ENCODE results near the gene FSTL4.

FSTL4 gene

DNA sequence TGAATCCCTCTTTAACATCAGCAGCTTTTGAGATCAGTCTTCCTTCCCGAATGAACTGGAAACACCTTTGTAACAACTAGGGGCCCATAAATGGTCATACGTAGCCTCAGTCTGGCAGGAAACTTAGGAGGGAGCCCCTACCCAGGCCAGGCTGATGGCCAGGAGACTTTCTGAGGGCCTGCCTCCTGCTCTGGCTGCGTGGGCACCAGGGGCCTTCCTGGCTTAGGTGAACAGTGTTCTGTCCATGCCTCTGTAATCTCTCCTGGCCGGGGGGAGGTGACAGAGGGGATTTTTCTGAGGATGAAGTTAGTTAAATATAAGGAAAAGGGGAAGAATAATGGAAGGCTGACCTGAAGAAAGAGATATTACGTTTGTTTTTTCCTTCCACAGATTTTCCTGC is 843 bp upstream of the FSTL4 start:
- no peak for DNase-seq
- in situ Hi-C loops (cut with HindIII; ENCODE audit: low pct_ligation_motif_present, low pct_unique_long_range_greater_than_20kb, low sequenced_read_pairs): no loop called here

- in situ Hi-C loops (cut with HindIII; ENCODE audit: low pct_ligation_motif_present, low pct_unique_long_range_greater_than_20kb, low sequenced_read_pairs): no loop called here
- DNase-seq: no peak
These were observed 738 bp downstream of the FSTL4 start for GRCh38 chr5:133611357-133612248.

- peak; percentile 69 for DNase-seq
- in situ Hi-C loops (cut with HindIII; ENCODE audit: low pct_ligation_motif_present, low pct_unique_long_range_greater_than_20kb, low sequenced_read_pairs): no loop called here
These were observed 1.6 kb downstream of the FSTL4 start for GRCh38 chr5:133610489-133611356.

- in situ Hi-C loops (cut with HindIII; ENCODE audit: low pct_ligation_motif_present, low pct_unique_long_range_greater_than_20kb, low sequenced_read_pairs): no loop called here
- DNase-seq: no peak
These were observed 4.9 kb downstream of the FSTL4 start for GRCh38 chr5:133607451-133607850.

- in situ Hi-C loops (cut with HindIII; ENCODE audit: low pct_ligation_motif_present, low pct_unique_long_range_greater_than_20kb, low sequenced_read_pairs): no loop called here
- DNase-seq: no peak
These were observed 5.5 kb downstream of the FSTL4 start for GRCh38 chr5:133606835-133607234.

- no peak for DNase-seq
These were observed 7.0 kb downstream of the FSTL4 start for GRCh38 chr5:133605323-133605722.

GRCh38 chr5:133603711-133604110 is 8.6 kb downstream of the FSTL4 start:
- in situ Hi-C loops (cut with HindIII; ENCODE audit: low pct_ligation_motif_present, low pct_unique_long_range_greater_than_20kb, low sequenced_read_pairs): no loop called here
- DNase-seq: no peak

More at GRCh38 chr5:133605323-133605722, 7.0 kb downstream of the FSTL4 start:
- in situ Hi-C loops (cut with HindIII; ENCODE audit: low pct_ligation_motif_present, low pct_unique_long_range_greater_than_20kb, low sequenced_read_pairs): no loop called here

- no peak for DNase-seq
- in situ Hi-C loops (cut with HindIII; ENCODE audit: low pct_ligation_motif_present, low pct_unique_long_range_greater_than_20kb, low sequenced_read_pairs): no loop called here
These were observed 9.4 kb downstream of the FSTL4 start for GRCh38 chr5:133602835-133603380.

- in situ Hi-C loops (cut with HindIII; ENCODE audit: low pct_ligation_motif_present, low pct_unique_long_range_greater_than_20kb, low sequenced_read_pairs): no loop called here
- no peak for DNase-seq
These were observed 12.7 kb downstream of the FSTL4 start for GRCh38 chr5:133599600-133599999.

- in situ Hi-C loops (cut with HindIII; ENCODE audit: low pct_ligation_motif_present, low pct_unique_long_range_greater_than_20kb, low sequenced_read_pairs): no loop called here
- DNase-seq: no peak
These were observed 13.3 kb downstream of the FSTL4 start for GRCh38 chr5:133599044-133599443.

GRCh38 chr5:133596049-133596448 is 16.3 kb downstream of the FSTL4 start:
- no peak for DNase-seq
- in situ Hi-C loops (cut with HindIII; ENCODE audit: low pct_ligation_motif_present, low pct_unique_long_range_greater_than_20kb, low sequenced_read_pairs): no loop called here

- DNase-seq: no peak
- in situ Hi-C loops (cut with HindIII; ENCODE audit: low pct_ligation_motif_present, low pct_unique_long_range_greater_than_20kb, low sequenced_read_pairs): no loop called here
These were observed 16.9 kb downstream of the FSTL4 start for GRCh38 chr5:133595465-133595864.

GRCh38 chr5:133589286-133589685 is 23.1 kb downstream of the FSTL4 start:
- in situ Hi-C loops (cut with HindIII; ENCODE audit: low pct_ligation_motif_present, low pct_unique_long_range_greater_than_20kb, low sequenced_read_pairs): no loop called here

DNA sequence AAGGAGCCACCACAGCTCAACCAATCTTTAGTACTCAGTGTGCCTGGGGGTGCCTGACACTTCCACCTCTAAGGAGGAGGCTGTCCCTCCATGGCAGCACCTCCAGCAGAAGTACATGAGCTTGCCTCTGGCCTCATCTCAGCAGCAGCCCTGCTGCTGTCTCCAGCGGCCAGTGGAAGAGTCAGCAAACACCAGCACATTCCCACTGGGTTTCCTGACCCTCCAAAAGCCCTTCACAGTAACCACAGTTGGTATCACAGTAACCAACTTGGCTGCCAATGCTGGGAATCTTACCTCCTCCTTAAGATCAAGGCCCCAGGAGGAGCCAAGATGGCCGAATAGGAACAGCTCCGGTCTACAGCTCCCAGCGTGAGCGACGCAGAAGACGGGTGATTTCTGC is 29.4 kb downstream of the FSTL4 start:
- no peak for DNase-seq
- in situ Hi-C loops (cut with HindIII; ENCODE audit: low pct_ligation_motif_present, low pct_unique_long_range_greater_than_20kb, low sequenced_read_pairs): no loop called here

More at GRCh38 chr5:133589286-133589685, 23.1 kb downstream of the FSTL4 start:
- no peak for DNase-seq

GRCh38 chr5:133581918-133582317 is 30.4 kb downstream of the FSTL4 start:
- no peak for DNase-seq
- in situ Hi-C loops (cut with HindIII; ENCODE audit: low pct_ligation_motif_present, low pct_unique_long_range_greater_than_20kb, low sequenced_read_pairs): no loop called here

- in situ Hi-C loops (cut with HindIII; ENCODE audit: low pct_ligation_motif_present, low pct_unique_long_range_greater_than_20kb, low sequenced_read_pairs): no loop called here
- no peak for DNase-seq
These were observed 31.0 kb downstream of the FSTL4 start for GRCh38 chr5:133581348-133581747.

- DNase-seq: no peak
- in situ Hi-C loops (cut with HindIII; ENCODE audit: low pct_ligation_motif_present, low pct_unique_long_range_greater_than_20kb, low sequenced_read_pairs): no loop called here
These were observed 31.7 kb downstream of the FSTL4 start for GRCh38 chr5:133580618-133581017.

DNA sequence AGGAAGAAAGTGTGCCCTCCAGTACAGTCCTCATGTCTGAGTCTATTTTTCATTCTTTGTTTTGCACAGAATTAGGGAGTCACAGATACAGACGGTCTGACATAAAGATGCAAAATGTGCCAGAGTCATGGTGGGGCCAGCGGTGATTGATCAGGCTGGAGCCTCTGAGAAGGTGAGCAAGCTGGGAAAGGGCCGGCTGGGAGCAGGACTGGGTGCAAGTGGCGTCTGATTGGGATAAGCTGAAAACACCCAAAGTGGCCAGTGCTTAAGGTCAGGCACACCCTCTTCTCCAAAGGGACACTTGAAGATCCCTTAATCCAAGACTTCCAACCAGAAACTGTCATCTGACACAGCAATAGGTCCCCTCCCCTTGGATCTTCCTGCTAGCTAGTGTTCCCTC is 32.6 kb downstream of the FSTL4 start:
- in situ Hi-C loops (cut with HindIII; ENCODE audit: low pct_ligation_motif_present, low pct_unique_long_range_greater_than_20kb, low sequenced_read_pairs): no loop called here

DNA sequence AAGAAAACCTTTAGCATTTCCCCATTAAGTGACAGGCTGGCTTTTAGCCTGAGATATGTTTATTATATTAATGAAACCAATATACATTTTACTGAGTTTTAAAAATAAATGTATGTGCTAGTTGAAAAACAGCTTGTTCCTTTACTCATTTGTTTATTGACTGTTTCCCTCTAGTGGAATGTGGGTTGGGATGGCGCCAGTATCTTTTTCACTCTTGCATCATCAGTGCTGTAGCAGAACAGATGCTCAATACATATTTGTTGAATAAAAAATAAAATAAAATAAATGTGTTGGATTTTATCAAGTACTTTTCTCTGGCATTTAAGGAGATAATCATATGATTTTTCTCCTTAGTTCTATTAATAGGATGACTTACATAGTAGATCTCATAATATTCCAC is 43.0 kb downstream of the FSTL4 start:
- no peak for DNase-seq
- in situ Hi-C loops (cut with HindIII; ENCODE audit: low pct_ligation_motif_present, low pct_unique_long_range_greater_than_20kb, low sequenced_read_pairs): no loop called here

More for the DNA sequence above, 32.6 kb downstream of the FSTL4 start:
- no peak for DNase-seq
